ENCODE measurements around the gene CRELD2.
A peak's percentile ranks its signal among the peaks of the same experiment; 100 is the strongest.

The CRELD2 gene

DNA sequence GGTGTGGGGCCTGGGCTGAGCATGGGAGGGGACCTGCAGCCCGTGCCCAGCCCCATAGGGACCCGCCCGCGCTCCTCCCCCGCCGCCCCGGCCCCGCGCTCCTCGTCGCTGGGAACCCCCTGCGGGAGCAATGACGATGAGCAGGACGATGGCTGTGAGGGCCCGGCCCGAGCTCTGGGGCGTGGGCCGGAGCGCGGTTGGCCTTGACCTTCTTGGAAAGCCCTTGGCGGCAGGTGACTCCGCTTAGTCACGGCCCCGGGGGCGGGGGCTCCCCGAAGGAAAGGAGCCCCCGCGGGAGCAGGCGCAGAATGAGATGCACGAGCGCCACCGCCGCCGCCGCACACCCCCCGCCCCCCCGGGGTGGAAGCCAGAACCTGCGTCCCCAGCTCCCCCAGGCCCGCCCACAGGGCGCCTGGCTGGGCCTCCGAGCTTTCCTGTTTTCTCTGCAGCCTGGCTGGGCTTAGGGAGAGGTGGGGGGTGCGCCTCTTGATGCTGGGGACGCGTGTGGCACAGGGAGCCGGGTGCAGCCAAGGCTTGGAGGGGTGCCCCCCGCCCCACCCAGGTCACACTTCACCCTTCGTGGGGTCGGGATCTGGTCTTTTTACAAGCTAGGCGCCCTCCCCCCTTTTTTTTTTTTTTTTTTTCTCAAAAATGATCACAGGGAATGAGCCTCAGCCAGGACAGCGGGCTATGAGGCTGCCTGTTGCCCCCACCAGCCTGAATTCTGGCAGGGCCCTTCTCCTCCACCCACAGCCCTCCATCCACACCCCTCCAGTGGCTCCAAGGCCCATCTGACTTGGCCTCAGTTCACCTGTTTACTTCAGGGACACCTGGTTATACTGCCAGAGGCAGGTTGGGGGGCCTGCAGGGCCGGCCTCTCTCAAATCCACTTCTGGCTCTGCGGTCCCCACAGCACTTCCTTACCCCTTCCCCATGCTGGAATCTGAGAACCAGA is 17.9 kb downstream of the CRELD2 start:
- DNase-seq (ENCODE audit: low read depth in 2 of 2) = peak; percentile 76 to 97
- TF ChIP-seq, protein P1, sequence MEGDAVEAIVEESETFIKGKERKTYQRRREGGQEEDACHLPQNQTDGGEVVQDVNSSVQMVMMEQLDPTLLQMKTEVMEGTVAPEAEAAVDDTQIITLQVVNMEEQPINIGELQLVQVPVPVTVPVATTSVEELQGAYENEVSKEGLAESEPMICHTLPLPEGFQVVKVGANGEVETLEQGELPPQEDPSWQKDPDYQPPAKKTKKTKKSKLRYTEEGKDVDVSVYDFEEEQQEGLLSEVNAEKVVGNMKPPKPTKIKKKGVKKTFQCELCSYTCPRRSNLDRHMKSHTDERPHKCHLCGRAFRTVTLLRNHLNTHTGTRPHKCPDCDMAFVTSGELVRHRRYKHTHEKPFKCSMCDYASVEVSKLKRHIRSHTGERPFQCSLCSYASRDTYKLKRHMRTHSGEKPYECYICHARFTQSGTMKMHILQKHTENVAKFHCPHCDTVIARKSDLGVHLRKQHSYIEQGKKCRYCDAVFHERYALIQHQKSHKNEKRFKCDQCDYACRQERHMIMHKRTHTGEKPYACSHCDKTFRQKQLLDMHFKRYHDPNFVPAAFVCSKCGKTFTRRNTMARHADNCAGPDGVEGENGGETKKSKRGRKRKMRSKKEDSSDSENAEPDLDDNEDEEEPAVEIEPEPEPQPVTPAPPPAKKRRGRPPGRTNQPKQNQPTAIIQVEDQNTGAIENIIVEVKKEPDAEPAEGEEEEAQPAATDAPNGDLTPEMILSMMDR (IDR thresholded peaks at IDR 0.05; ENCODE audit: low read depth, low read length) = no peak
- no peak overlapping the region for H3K4me3 ChIP-seq (replicated peaks in 1 of 2; ENCODE audit: low read depth in 2 of 2, low read length in 2 of 2)

DNA sequence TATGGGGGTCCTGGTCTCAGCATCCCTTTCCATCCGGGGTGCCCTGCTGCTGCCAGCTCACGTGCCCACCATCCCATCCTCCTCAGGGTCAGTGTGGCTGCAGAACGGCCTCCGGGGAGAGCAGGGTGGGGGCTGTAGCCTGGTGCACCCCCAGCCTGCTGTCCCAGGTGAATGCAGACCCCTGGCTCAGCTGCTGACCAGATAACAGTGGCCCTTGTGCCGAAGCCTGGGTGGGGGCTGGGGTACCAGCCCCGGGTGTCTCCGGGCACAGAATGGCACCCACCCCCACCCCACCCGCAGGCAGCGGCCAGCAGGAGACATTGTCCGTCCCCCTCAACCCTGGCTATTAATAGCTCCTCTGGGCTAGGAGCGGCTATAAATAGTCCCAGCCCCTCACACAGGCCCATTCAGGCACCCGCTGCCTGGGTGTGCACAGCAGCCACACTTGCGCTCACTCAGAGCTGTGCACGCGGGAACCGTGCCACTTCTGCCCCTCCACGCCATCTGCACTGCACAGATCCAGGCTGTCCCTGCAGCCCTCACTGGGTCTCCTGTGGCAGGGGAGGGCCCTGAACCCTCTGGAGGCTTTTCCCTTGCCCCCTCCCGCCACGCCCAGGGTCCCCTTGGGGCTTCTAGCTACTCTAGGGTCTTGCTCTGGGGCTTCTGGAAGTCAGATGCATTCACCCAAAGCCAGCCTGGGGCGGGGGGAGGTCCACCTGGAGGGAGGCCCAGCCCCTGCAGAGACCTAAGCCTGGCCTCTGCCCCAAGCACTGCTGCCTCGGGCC is 18.7 kb downstream of the CRELD2 start:
- TF ChIP-seq, protein P1 (IDR thresholded peaks at IDR 0.05; ENCODE audit: low read depth, low read length) = no peak
- no peak for DNase-seq (ENCODE audit: low read depth in 2 of 2)
- no peak overlapping the region for H3K4me3 ChIP-seq (replicated peaks in 1 of 2; ENCODE audit: low read depth in 2 of 2, low read length in 2 of 2)

DNA sequence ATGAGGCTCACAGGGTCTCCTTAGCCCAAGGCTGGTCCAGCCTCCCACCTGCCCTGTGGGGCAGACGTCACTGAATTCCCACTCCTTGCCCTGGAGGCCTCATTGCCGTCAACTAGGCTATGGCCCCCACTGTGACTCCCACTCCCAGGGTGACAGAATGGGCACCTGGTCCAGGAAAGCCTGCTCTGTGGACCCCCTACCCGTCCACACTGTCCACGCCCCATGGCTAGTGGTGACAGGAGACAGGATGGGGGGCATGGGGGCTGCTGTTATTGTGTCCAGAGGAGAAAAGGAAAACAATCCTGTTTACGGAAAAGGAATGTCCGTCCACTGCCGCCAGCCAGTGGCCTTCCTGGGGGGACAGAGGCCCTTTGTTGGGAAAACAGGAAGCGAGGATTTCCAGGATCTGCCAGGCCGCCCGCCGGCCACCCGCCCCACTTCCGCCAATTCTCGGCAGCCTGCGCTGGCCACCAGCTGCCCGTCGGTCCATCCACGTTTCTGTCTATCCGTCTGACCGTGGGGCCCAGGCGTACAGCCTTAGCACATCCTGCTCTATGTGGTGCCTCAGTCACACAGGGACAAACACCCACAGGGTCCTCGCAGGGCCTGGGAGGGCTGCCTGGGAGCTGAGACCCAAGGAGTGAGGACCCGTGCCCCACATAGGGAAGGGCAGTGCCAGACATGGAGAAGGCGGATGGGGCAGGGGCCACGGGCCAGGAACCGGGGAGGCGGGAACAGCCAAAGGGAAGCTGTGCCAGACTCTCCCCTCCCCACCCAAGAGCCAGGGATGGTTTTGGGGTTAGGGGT is 19.5 kb downstream of the CRELD2 start:
- no peak overlapping the region for H3K4me3 ChIP-seq (replicated peaks in 1 of 2; ENCODE audit: low read depth in 2 of 2, low read length in 2 of 2)
- peak in 1 of 2 donors; percentile 35 for DNase-seq (ENCODE audit: low read depth in 2 of 2)
- TF ChIP-seq, protein P1 (IDR thresholded peaks at IDR 0.05; ENCODE audit: low read depth, low read length) = no peak

DNA sequence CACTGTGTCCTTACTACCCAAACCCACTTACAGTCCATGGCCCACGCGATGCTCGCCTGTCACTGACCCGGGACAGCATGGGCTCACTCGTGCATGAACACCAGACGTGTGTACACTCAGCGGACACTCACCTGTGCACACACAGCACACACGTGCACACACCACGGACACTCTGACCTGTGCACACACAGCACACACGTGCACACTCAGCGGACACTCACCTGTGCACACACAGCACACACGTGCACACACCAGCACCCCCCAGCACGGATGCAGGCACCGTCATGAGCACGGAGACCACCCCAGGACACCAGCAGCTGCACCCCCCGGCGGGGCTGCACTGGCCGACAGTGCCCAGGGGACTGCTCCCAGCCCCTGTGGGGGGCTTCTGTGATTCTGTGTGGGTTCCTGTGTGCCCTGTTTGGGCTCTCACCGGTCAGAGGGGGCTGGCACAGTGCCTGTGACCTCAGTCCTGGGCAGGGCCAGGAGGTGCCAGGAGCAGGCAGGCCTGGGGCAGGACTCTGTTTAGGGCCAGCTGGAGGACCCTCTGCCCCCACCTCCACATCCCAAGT is 20.2 kb downstream of the CRELD2 start:
- no peak for DNase-seq (ENCODE audit: low read depth in 2 of 2)
- H3K4me3 ChIP-seq (replicated peaks in 1 of 2; ENCODE audit: low read depth in 2 of 2, low read length in 2 of 2) = no peak overlapping the region
- TF ChIP-seq, protein P1 (IDR thresholded peaks at IDR 0.05; ENCODE audit: low read depth, low read length) = no peak

DNA sequence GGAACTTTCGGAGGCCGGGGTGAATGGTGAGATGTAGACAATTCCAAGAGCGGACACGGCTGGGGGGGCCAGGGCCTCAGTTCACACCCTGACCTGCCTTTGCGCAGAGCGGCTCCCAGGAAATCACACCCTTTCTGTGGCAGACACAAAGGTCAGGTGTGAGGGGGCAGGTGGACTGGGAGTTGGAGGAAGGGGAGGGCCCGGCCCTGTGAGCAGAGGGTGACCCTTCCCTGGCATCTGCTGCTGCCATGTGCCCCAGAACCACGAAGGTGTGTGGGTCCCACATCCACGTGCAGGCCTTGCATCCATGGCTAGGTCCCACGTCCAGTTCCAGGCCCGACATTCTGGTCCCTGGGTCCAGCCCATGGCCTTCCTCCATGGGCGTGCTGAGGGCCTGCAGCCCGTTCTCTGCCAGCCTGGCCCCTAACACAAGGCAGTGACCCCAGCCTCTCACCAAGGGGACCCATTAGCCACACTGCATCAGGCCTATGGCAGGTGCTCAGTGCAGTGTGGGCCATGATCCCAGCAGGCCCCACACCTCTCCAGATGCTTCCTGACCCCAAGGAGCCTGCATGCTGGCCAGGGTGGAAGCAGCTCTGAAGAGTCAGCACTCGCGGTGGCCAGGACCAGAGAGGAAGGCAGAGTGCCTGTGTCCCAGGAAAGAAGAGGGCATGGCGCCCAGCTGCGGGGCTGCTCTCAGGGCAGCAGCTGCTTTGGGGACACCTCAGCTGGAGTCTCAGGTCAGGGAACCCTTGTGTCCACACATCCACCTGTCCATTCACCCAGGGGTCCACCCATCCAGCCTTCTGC is 23.3 kb downstream of the CRELD2 start:
- DNase-seq (ENCODE audit: low read depth in 2 of 2) = no peak
- no peak overlapping the region for H3K4me3 ChIP-seq (replicated peaks in 1 of 2; ENCODE audit: low read depth in 2 of 2, low read length in 2 of 2)
- TF ChIP-seq, protein P1 (IDR thresholded peaks at IDR 0.05; ENCODE audit: low read depth, low read length) = no peak
